IPS-15b (cell line): ENCODE data around the gene SGCD.

Experiments used
- H3K27me3 ChIP-seq: one replicate; pipeline ENCODE4 v1.6.1; 2013; ENCODE audit warnings: low read length; ENCODE audit not compliant: control insufficient read depth, insufficient read depth
- H3K36me3 ChIP-seq: one replicate; pipeline ENCODE4 v1.6.1; 2013; ENCODE audit warnings: low read length; ENCODE audit not compliant: control insufficient read depth, insufficient read depth
- H3K4me1 ChIP-seq: one replicate; pipeline ENCODE4 v1.6.1; 2013; ENCODE audit warnings: mild to moderate bottlenecking, low read length; ENCODE audit not compliant: control insufficient read depth, insufficient read depth
- H3K4me3 ChIP-seq: one replicate; pipeline ENCODE4 v1.5.1; 2013; ENCODE audit warnings: low read depth, low read length
- H3K9ac ChIP-seq: one replicate; pipeline ENCODE4 v1.6.1; 2013; ENCODE audit warnings: low read depth, mild to moderate bottlenecking, low read length
- H3K9me3 ChIP-seq: one replicate; pipeline ENCODE4 v1.6.1; 2013; ENCODE audit warnings: mild to moderate bottlenecking, low read length; ENCODE audit not compliant: control insufficient read depth, insufficient read depth

The SGCD gene

DNA sequence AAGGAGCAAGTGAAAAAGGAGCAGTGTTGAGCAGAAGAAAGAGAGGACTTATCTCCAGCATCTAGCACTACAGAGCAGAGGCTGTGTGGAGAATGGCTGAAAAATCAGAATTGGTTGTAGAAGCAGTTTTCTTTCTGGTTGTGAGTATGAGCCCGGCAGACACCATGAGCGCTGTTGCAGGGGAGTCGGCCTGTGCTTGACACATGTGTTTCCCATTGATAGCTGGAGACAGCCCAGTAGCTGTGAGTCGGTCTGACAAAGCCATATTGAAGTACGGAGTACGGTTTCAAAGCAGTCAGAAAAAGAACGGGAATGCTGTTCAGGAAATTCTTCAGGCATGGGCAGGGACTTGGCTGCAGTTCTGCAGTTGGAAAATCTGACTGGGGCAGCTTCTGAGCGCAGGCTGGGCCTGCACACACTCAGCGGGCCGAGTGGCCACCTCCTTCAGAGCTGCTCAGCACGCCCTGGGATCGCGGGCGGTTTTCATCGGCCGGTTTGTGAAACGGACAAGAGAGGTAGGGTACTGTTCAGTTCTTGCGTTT lies at the start of gene SGCD:
Gene SGCD, plus strand, starts transcription at position 447 of the 542 bp plus-strand sequence.
- Histone ChIP-seq H3K4me3 (no peak within 1 kb of the TSS), H3K9ac (no peak within 1 kb of the TSS), H3K9me3 (no peaks in the 10 kb centered on the region)

DNA sequence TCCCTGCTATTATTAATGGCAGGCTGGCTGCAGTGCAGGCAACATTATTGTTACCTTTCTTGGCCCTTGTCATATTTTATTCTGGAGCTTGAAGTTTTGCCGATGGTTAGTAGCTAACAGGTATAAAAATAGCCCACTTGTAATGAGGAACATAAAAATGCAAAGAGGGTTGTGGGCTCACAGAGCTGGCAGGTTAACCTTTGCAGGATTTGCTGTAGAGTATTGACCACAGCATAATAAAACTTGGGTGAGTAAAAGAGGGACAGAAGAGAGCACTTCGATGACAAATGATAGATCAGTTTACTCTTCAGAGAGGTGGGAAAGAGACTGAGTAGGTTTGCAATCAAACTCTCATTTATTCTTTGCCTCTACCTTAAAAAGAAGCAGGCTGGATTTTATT lies 49.7 kb upstream of the SGCD start:
- Histone ChIP-seq H3K4me1 (no peaks in the 10 kb centered on the region), H3K9ac (no peak overlapping the region), H3K36me3 (no peaks in the 10 kb centered on the region), H3K9me3 (no peaks in the 10 kb centered on the region), H3K4me3 (no peak overlapping the region), H3K27me3 (no peaks in the 10 kb centered on the region)

More for the DNA sequence above, at the start of gene SGCD:
- no peaks in the 10 kb centered on the region for H3K27me3 ChIP-seq
- no peaks in the 10 kb centered on the region for H3K36me3 ChIP-seq
- H3K4me1 ChIP-seq, result no peaks in the 10 kb centered on the region

DNA sequence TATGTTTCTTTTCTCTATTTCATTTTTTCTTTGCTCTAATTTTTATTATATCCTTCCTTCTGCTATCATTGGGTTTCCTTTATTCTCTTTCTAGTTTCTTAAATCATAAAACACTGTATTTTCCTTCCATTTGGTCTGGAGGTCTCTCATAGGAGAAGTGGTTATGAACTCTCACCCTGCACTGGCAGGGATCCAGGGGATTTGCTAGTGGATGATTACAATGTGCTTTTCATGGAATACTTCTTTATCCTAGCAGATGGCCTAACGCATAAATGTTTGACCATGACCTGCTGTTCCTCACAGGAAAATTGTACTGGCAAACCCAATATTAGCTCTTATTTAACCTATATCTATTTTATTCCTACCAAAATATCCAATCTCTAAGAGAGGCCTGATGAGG lies 31.5 kb upstream of the SGCD start:
- Histone ChIP-seq H3K4me3 (no peak overlapping the region), H3K4me1 (no peaks in the 10 kb centered on the region), H3K9me3 (no peaks in the 10 kb centered on the region), H3K9ac (no peak overlapping the region), H3K36me3 (no peaks in the 10 kb centered on the region), H3K27me3 (no peaks in the 10 kb centered on the region)

DNA sequence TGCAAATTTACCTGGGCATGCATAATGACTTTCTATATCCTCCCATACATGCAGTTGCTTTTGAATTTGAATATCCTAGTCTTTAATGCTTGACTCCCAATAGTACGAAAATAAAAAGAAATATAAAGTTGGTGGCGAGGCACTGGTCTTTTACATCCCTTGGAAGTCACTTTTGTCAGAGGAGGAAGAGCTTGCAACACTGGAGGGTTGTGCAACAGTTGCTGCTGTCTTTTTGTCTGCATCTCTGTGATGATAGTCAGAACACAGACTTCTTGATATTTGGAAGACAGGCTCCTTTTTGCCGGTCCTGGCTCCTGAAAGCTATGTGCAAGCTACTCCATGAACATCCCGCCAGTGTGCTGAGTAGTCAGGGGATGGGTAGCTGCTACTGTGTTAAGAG lies 16.8 kb upstream of the SGCD start:
- Histone ChIP-seq H3K36me3 (no peaks in the 10 kb centered on the region), H3K4me3 (no peak overlapping the region), H3K9ac (no peak overlapping the region), H3K4me1 (no peaks in the 10 kb centered on the region), H3K9me3 (no peaks in the 10 kb centered on the region), H3K27me3 (no peaks in the 10 kb centered on the region)

DNA sequence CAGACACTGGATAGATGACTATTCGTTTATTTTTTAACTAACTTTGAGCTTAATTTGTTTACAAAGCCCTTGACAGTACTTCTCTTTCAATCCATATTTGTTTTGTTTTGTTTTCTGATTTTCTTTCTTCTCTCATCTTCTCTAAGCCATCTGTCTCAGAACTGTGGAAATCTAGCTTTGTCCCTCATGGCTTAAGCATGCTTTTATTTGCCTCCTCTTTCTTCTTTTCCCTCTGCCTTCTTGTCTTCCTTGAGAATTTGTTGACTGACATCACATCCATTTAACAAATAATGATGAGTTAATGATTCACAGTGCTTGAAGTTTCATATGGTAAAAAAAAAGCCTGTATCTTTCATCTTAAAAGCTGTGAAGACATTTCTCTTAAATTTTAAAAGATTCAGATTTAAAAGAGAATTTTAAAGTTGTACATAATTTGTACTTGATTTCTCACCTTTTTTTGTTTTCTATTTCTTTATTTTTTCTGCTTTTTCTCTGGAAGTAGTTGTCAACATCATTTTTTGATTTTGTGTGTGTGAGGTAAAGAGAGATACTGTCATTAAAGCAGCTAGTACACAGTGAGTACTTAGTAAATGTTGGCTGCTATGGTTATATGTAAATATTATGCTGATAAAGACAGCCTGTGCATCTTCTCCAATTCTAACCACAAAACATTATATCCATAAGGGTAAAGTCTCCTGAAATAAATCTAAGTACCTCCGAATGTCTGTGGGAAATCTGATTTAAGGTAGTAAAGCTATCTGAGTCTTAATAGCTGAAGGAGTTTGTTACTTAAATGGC lies 13.9 kb upstream of the SGCD start:
- H3K4me3 ChIP-seq, result no peak overlapping the region
- no peaks in the 10 kb centered on the region for H3K9me3 ChIP-seq
- H3K36me3 ChIP-seq, result no peaks in the 10 kb centered on the region
- no peak overlapping the region for H3K9ac ChIP-seq
- no peaks in the 10 kb centered on the region for H3K27me3 ChIP-seq
- no peaks in the 10 kb centered on the region for H3K4me1 ChIP-seq

DNA sequence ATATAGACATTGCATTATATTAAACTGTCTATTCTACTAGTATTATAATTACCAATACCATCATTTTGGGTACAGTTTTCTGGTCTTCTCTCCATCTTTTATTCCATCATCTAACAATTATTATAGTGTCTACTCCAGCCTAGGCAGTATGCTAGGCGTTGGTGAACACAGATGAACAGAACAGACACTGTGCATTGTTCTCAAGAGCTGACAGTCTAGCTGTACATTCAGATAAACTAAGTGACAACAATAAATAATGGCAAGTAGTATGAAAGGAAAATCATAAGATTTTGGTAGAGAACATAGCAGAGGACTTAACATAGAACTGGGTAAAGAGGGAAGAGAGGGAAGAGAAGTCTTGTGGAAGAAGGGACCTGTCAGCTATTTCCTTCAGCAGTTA lies 12.5 kb upstream of the SGCD start:
- H3K36me3 ChIP-seq, result no peaks in the 10 kb centered on the region
- H3K9me3 ChIP-seq, result no peaks in the 10 kb centered on the region
- no peak overlapping the region for H3K4me3 ChIP-seq
- H3K27me3 ChIP-seq, result no peaks in the 10 kb centered on the region
- no peak overlapping the region for H3K9ac ChIP-seq
- no peaks in the 10 kb centered on the region for H3K4me1 ChIP-seq

DNA sequence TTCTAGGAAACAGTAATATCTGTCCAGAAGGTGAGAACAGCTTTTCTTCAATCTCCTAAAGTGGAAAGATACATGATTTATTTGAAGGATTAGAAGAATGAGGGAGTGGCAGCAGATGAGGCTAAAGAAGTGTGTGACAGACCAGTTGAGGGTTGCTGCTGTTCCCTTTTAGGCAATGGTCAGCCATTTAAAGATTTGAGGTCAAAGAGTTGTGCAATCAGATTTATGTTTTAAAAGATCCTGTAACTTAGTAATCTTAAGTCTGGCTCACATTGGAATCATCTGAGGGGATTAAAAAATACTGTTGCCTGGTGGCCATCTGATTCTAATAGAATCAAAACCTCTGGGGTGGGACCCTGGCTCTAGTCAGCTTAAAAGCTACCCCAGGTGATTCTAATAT lies 4.3 kb upstream of the SGCD start:
- H3K9ac ChIP-seq, result no peak overlapping the region
- no peak overlapping the region for H3K4me3 ChIP-seq
- H3K36me3 ChIP-seq, result no peaks in the 10 kb centered on the region
- no peaks in the 10 kb centered on the region for H3K27me3 ChIP-seq
- no peaks in the 10 kb centered on the region for H3K9me3 ChIP-seq
- no peaks in the 10 kb centered on the region for H3K4me1 ChIP-seq

DNA sequence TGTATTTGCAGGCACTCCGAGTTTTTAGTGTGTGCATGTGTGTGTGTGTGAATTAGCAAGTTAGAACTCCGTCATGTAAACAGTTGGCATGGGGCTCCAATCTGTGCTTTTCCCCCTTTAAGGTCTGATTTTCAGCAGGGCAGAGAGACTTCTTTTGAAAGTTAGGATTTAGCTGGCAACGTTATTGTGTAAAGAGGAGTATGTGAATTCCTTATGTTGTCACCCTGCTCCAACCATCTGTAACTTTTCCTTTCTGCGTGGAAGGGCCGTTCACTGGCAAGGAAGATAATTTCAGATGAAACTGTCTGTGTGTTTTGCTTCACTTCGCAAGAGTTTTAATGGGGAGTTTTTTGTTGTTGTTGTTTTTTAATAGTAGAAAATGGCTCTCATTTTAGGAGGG lies 332 bp downstream of the SGCD start:
- no peaks in the 10 kb centered on the region for H3K27me3 ChIP-seq
- no peak overlapping the region for H3K9ac ChIP-seq
- H3K4me1 ChIP-seq, result no peaks in the 10 kb centered on the region
- no peaks in the 10 kb centered on the region for H3K9me3 ChIP-seq
- H3K36me3 ChIP-seq, result no peaks in the 10 kb centered on the region
- no peak overlapping the region for H3K4me3 ChIP-seq

DNA sequence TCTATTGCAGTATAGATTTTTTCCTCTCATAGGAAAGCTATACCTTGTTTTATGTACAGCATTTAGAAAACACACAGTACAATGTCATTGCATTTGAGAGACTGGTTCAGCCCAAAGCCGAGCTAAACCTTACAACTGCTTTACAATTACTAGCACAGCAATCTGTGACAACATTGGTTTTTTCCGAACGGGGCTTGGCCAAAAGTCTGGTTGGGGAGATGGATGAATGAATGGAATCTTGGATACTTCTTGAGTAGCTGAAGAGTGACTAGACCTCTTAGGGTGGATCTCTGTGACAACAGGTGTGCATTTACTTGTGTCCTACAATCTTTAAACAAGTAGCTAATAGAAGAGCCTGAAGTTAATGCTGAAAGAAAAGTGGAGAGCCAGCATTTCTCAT lies 1.2 kb downstream of the SGCD start:
- no peaks in the 10 kb centered on the region for H3K27me3 ChIP-seq
- H3K4me3 ChIP-seq, result no peak overlapping the region
- no peaks in the 10 kb centered on the region for H3K9me3 ChIP-seq
- no peaks in the 10 kb centered on the region for H3K36me3 ChIP-seq
- no peak overlapping the region for H3K9ac ChIP-seq
- H3K4me1 ChIP-seq, result no peaks in the 10 kb centered on the region

DNA sequence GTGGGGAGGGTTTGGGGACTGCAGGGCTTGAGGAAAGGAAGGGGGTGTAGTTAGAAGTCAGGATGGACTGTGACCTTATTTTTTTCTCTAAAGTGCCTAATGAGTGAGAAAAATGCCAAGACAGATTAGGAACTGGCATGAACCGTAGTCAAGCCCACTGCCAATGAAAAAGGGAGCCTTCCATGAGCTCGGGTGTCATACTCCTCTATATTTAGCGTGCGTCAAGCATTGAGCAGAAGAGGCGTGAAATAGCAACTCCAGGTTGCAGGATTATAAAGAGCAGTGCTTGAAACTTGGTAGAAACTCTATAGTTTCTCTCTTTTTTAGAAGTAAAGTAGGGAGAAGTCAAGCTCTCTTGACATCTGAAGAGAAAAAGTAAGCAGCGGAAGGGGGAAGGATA lies 1.8 kb downstream of the SGCD start:
- Histone ChIP-seq H3K9me3 (no peaks in the 10 kb centered on the region), H3K9ac (no peak overlapping the region), H3K36me3 (no peaks in the 10 kb centered on the region), H3K27me3 (no peaks in the 10 kb centered on the region), H3K4me1 (no peaks in the 10 kb centered on the region), H3K4me3 (no peak overlapping the region)

DNA sequence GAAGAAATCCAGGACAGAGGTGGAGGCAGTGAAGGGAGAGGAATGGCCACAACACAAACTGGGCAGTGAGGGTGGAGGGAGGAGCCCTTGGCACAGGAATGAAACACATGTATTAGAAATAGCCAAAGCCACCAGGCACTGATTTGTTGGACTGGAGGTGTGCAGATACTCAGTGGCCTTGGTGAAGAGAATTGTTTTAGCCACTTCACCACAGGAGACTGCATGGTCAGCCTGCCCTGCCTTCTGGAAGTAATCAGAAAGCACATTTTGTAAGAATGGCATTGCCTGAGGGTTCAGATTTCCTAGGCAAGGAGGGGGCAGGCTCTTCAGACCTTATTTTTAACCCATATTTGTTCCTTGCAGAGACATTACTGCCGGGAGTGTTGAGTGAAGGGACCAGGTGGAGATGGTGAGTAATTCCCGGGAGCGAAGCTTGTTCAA lies 2.2 kb downstream of the SGCD start:
- no peak overlapping the region for H3K4me3 ChIP-seq
- H3K4me1 ChIP-seq, result no peaks in the 10 kb centered on the region
- H3K27me3 ChIP-seq, result no peaks in the 10 kb centered on the region
- no peak overlapping the region for H3K9ac ChIP-seq
- no peaks in the 10 kb centered on the region for H3K9me3 ChIP-seq
- H3K36me3 ChIP-seq, result no peaks in the 10 kb centered on the region

DNA sequence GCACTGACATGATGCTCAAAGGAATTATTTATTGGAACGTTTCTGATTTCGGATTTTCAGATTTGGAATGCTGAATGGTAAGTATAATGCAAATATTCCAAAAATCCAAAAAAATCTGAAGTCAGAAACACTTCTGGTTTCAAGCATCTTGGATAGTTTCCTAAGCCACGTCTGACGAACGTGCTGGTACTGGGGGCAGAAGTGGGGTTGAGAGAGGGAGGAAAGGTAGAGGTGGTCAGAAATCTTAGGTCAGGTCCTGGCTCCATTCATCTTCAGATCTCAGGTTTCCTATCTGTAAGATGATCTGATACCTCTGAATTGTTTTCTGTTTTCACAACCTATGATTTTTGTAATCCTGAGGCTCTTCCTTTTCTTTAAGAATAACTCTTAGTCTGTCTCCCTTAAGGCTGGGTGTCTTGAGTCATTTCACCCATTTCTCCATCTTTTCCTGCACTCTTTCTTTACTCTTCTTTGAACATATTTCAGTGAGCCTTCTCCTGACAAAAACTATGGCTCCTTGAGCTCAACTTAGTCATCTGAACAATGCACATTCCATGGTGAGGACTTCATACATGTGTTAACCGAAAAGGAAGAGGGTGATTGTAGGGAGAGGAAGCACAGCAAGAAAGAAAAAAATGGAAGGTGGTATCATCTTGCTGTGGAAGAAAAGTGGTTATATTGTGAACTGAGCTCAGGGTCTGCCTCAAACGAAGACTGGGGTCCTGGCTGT lies 3.3 kb downstream of the SGCD start:
- H3K36me3 ChIP-seq, result no peaks in the 10 kb centered on the region
- no peak overlapping the region for H3K4me3 ChIP-seq
- no peaks in the 10 kb centered on the region for H3K4me1 ChIP-seq
- no peak overlapping the region for H3K9ac ChIP-seq
- no peaks in the 10 kb centered on the region for H3K9me3 ChIP-seq
- no peaks in the 10 kb centered on the region for H3K27me3 ChIP-seq
